ENCODE results near the gene RNF214. TPM values are rescaled to one million over a fixed set of nuclear protein-coding genes. Genes with fewer than 3 reads are reported as not detected.

RNF214 gene
- total RNA-seq, 1 experiment from 2014 or later = 7.4 TPM

- no peak for TF ChIP-seq EZH2phosphoT487 (IDR thresholded peaks at IDR 0.05; ENCODE audit: borderline replicate concordance, low read length)
- no peak for TF ChIP-seq EZH2 (IDR thresholded peaks at IDR 0.05; ENCODE audit: low read length, unreplicated experiment)
- no peak for TF ChIP-seq CTCF (conservative IDR thresholded peaks at IDR 0.05; ENCODE audit: low read depth, low read length)
- Histone ChIP-seq H2AFZ (ENCODE audit: low read length) (no peak overlapping the region), H3K4me1 (ENCODE audit: insufficient read depth, low read length) (peaks cover 17% of the 10 kb centered on the region), H3K9me3 (ENCODE audit: low read length) (no peaks in the 10 kb centered on the region), H3F3A (ENCODE audit: low read length, unreplicated experiment) (peaks cover 5% of the 10 kb centered on the region), H3K36me3 (ENCODE audit: low read depth, low read length) (peaks cover 14% of the 10 kb centered on the region; the same call in 1 of the 2 replicates), H3K27me3 (ENCODE audit: low read length) (no peaks in the 10 kb centered on the region), H3K79me2 (ENCODE audit: low read length) (no peaks in the 10 kb centered on the region), H3K9ac (ENCODE audit: low read length) (no peak overlapping the region), H4K20me1 (ENCODE audit: low read length) (no peaks in the 10 kb centered on the region), H3K4me3 (ENCODE audit: low read length) (no peak overlapping the region), H3K27ac (ENCODE audit: low read length) (no peak overlapping the region), H3K4me2 (ENCODE audit: low read length) (no peak overlapping the region), H3K9me2 (replicated peaks; ENCODE audit: low read length) (no peaks in the 10 kb centered on the region)
- no TSS peak for BruUV-seq (replicated peaks)
- no peak for ATAC-seq
- ChIA-PET POLR2A (ENCODE audit: unreplicated experiment) (no interaction called here), CTCF (no interaction called here)
- intact Hi-C loops (cut with micrococcal nuclease) = no loop called here
- DNase-seq = no peak
These were observed 51.6 kb downstream of the RNF214 start for GRCh38 chr11:117284053-117284452.

- Histone ChIP-seq H4K20me1 (ENCODE audit: low read length) (no peaks in the 10 kb centered on the region), H3K27ac (ENCODE audit: low read length) (no peak overlapping the region), H3F3A (ENCODE audit: low read length, unreplicated experiment) (no peaks in the 10 kb centered on the region), H3K79me2 (ENCODE audit: low read length) (no peaks in the 10 kb centered on the region), H3K4me2 (ENCODE audit: low read length) (no peak overlapping the region), H3K27me3 (ENCODE audit: low read length) (no peaks in the 10 kb centered on the region), H3K4me3 (ENCODE audit: low read length) (no peak overlapping the region), H3K36me3 (ENCODE audit: low read depth, low read length) (peaks cover 11% of the 10 kb centered on the region; the same call in 1 of the 2 replicates), H2AFZ (ENCODE audit: low read length) (no peak overlapping the region), H3K9me2 (replicated peaks; ENCODE audit: low read length) (no peaks in the 10 kb centered on the region), H3K4me1 (ENCODE audit: insufficient read depth, low read length) (peaks cover 3% of the 10 kb centered on the region), H3K9me3 (ENCODE audit: low read length) (no peaks in the 10 kb centered on the region), H3K9ac (ENCODE audit: low read length) (no peak overlapping the region)
- ATAC-seq (no peak), DNase-seq (no peak)
- intact Hi-C loops (cut with micrococcal nuclease) = no loop called here
- TF ChIP-seq EZH2 (IDR thresholded peaks at IDR 0.05; ENCODE audit: low read length, unreplicated experiment) (no peak), CTCF (conservative IDR thresholded peaks at IDR 0.05; ENCODE audit: low read depth, low read length) (no peak), EZH2phosphoT487 (IDR thresholded peaks at IDR 0.05; ENCODE audit: borderline replicate concordance, low read length) (no peak)
- BruUV-seq (replicated peaks) = no TSS peak
- CTCF ChIA-PET = no interaction called here
- POLR2A ChIA-PET (ENCODE audit: unreplicated experiment) = no interaction called here
These were observed 54.1 kb downstream of the RNF214 start for GRCh38 chr11:117286588-117286987.

GRCh38 chr11:117287668-117288067 lies 55.2 kb downstream of the RNF214 start:
- no peak for DNase-seq
- Histone ChIP-seq H3K9me2 (replicated peaks; ENCODE audit: low read length) (no peaks in the 10 kb centered on the region), H3F3A (ENCODE audit: low read length, unreplicated experiment) (no peaks in the 10 kb centered on the region), H3K4me2 (ENCODE audit: low read length) (no peak overlapping the region), H4K20me1 (ENCODE audit: low read length) (no peaks in the 10 kb centered on the region), H3K4me3 (ENCODE audit: low read length) (no peak overlapping the region), H3K4me1 (ENCODE audit: insufficient read depth, low read length) (no peaks in the 10 kb centered on the region), H3K27ac (ENCODE audit: low read length) (no peak overlapping the region), H3K36me3 (ENCODE audit: low read depth, low read length) (peaks cover 10% of the 10 kb centered on the region; the same call in 1 of the 2 replicates), H3K79me2 (ENCODE audit: low read length) (no peaks in the 10 kb centered on the region), H3K9me3 (ENCODE audit: low read length) (no peaks in the 10 kb centered on the region), H3K27me3 (ENCODE audit: low read length) (no peaks in the 10 kb centered on the region), H3K9ac (ENCODE audit: low read length) (no peak overlapping the region), H2AFZ (ENCODE audit: low read length) (no peak overlapping the region)
- CTCF ChIA-PET = no interaction called here
- no TSS peak for BruUV-seq (replicated peaks)
- POLR2A ChIA-PET (ENCODE audit: unreplicated experiment) = no interaction called here
- TF ChIP-seq EZH2phosphoT487 (IDR thresholded peaks at IDR 0.05; ENCODE audit: borderline replicate concordance, low read length) = no peak
- no peak for TF ChIP-seq EZH2 (IDR thresholded peaks at IDR 0.05; ENCODE audit: low read length, unreplicated experiment)
- TF ChIP-seq CTCF (conservative IDR thresholded peaks at IDR 0.05; ENCODE audit: low read depth, low read length) = no peak
- intact Hi-C loops (cut with micrococcal nuclease) = no loop called here
- no peak for ATAC-seq

All from PC-3 (cell line).